ENCODE data around the gene GP1BB. TPM values are rescaled to one million over a fixed set of nuclear protein-coding genes. Genes with fewer than 3 reads are reported as not detected.

The GP1BB gene
- total RNA-seq, 4 donors from 2014 or later = 39.8 to 65.1 (median 51.0) TPM

DNA sequence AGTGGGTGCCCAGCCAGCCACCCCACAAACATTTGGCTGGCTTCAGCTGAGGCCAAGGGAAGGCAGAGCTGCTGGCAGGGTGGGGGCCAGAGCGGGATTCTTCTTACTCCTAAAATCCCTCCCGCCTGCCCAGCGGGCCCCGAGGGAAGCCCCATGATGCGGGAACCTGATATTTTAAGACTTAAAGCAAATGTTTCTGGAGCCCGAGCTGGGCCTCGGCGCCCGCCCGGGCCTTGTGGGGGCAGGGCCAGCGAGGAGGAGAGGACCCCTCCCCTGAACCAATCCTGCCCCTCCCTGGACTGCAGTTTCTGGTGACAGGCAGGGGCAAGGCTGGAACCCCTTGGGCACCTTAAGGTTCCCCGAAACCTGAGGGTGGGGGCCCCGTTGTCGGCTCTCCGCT, 17.2 kb downstream of the GP1BB start:
- no peak overlapping the region for H3K4me3 ChIP-seq (ENCODE audit: low read depth, poor library complexity, severe bottlenecking)
- WGBS, 2 donors = 87 to 88% methylated on average over 15 of the region's 15 CpGs
- DNase-seq (ENCODE audit: low spot score in 2 of 2) = no peak
- intact Hi-C loops (cut with DNase I; ENCODE audit: low total_unique reads) = no loop called here
- TF ChIP-seq, protein P1, sequence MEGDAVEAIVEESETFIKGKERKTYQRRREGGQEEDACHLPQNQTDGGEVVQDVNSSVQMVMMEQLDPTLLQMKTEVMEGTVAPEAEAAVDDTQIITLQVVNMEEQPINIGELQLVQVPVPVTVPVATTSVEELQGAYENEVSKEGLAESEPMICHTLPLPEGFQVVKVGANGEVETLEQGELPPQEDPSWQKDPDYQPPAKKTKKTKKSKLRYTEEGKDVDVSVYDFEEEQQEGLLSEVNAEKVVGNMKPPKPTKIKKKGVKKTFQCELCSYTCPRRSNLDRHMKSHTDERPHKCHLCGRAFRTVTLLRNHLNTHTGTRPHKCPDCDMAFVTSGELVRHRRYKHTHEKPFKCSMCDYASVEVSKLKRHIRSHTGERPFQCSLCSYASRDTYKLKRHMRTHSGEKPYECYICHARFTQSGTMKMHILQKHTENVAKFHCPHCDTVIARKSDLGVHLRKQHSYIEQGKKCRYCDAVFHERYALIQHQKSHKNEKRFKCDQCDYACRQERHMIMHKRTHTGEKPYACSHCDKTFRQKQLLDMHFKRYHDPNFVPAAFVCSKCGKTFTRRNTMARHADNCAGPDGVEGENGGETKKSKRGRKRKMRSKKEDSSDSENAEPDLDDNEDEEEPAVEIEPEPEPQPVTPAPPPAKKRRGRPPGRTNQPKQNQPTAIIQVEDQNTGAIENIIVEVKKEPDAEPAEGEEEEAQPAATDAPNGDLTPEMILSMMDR (IDR thresholded peaks at IDR 0.05) = no peak
- no peak for TF ChIP-seq POLR2A (IDR thresholded peaks at IDR 0.05)

DNA sequence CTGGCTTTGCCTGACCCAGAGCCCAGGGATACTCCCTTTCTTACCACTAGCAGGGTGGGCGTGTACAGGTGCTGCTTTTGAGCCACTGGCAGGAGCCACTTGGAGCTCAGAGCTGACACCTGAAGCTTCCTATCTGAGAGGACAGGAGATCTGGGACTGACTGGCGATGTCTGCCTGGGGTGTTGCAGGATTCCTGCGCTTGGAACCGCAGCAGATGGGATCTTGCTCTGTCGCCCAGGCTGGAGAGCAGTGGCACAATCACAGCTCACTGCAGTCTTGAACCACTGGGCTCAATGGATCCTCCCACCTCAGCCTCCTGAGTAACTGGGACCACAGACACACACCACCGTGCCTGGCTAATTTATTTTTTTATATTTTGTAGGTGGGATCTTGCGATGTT, 17.7 kb downstream of the GP1BB start:
- intact Hi-C loops (cut with DNase I; ENCODE audit: low total_unique reads) = no loop called here
- H3K4me3 ChIP-seq (ENCODE audit: low read depth, poor library complexity, severe bottlenecking) = no peak overlapping the region
- no peak for DNase-seq (ENCODE audit: low spot score in 2 of 2)
- WGBS, 2 donors = 85 to 89% methylated on average over 3 to 7 of the region's 7 CpGs
- TF ChIP-seq, protein P1 (IDR thresholded peaks at IDR 0.05) = no peak
- TF ChIP-seq POLR2A (IDR thresholded peaks at IDR 0.05) = no peak

DNA sequence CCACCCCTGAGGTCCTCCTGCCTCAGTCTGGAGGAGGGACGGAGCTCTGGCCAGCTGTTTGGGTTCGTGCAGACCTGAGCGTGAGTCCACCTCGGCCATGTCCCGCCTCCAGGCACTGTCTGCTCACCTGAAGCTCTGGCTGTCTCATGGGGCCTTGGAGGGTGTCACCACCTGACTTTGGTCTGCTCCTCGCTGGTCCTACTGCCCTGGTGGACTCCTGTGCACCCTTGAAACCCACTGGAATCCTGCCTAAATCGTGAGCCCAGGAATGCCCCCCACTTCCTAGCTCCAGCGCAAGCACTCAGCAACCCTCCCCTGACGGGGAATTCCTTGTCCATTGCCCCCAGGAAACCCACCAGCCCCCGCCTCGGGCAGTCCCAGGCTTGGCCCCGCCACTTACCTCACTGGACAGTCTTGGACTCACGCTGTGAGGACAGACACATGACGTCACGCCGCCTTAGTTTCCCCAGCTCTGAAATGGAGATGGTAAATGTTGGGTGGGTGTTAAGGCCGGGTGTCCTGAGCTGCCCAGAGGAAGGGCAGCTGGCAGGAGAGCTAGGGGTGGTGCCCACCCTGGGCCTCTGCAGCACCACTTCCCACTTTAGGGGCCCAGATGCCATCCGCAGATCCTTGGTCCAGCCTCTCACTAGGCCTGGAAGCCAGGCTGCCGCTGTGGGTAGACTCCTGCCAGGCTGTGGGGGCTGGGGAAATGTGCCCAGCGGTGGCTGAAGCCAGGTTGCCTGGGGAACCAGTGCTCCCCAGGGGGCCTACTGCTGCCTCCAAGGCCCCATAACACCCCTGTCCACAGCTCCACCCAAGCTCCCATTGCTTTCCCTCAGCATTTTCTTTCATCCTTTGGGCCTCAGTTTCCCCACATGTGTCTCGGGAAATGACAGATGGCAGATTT, 19.1 kb downstream of the GP1BB start:
- no peak overlapping the region for H3K4me3 ChIP-seq (ENCODE audit: low read depth, poor library complexity, severe bottlenecking)
- intact Hi-C loops (cut with DNase I; ENCODE audit: low total_unique reads) = no loop called here
- no peak for TF ChIP-seq POLR2A (IDR thresholded peaks at IDR 0.05)
- TF ChIP-seq, protein P1 (IDR thresholded peaks at IDR 0.05) = no peak
- 88 to 93% methylated on average over 18 to 21 of the region's 21 CpGs for WGBS, 2 donors
- no peak for DNase-seq (ENCODE audit: low spot score in 2 of 2)

DNA sequence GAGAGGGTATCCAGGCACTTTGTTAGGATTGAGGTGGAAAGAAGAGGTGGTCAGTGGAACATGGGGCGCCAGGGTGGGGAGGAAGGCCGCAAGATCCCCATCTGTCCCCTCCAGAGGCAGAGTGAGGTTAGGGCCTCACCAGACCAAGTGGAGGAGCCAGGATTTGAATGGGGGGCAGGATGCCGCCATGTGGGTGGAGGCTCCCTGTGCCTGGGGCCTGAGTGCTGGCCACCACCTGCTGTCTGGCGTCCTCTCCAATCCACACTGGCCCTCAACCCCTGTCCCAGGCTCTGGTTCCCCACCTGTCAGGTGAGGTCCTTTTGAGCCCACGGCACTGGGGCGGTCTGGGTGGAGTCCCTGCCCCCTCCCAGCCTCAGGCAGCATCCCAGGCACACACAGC, 19.7 kb downstream of the GP1BB start:
- intact Hi-C loops (cut with DNase I; ENCODE audit: low total_unique reads) = no loop called here
- 93 to 97% methylated on average over 6 of the region's 6 CpGs for WGBS, 2 donors
- no peak for DNase-seq (ENCODE audit: low spot score in 2 of 2)
- no peak for TF ChIP-seq POLR2A (IDR thresholded peaks at IDR 0.05)
- TF ChIP-seq, protein P1 (IDR thresholded peaks at IDR 0.05) = no peak
- no peak overlapping the region for H3K4me3 ChIP-seq (ENCODE audit: low read depth, poor library complexity, severe bottlenecking)

DNA sequence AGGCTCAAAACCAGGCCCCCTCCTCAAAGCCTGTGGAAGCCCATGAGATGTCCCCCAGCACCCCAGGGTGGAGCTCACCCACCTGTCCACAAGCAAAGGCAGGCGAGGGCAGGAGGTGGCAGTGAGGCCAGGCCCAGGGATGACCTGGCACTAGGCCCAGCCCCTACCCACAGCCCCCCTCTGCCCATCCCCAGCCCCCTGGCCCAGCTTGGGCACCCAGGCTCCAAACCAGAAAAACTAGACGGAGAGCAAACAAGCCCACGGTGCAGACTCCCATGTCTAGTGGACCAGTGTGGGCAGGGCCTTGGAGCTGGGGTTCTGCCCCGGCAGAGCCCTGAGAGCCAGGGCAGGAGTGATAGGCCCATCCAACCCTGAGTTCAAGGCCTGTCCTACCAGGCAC, 20.3 kb downstream of the GP1BB start:
- intact Hi-C loops (cut with DNase I; ENCODE audit: low total_unique reads) = no loop called here
- H3K4me3 ChIP-seq (ENCODE audit: low read depth, poor library complexity, severe bottlenecking) = no peak overlapping the region
- WGBS, 2 donors = 80 to 85% methylated on average over 2 to 4 of the region's 4 CpGs
- TF ChIP-seq, protein P1 (IDR thresholded peaks at IDR 0.05) = no peak
- no peak for TF ChIP-seq POLR2A (IDR thresholded peaks at IDR 0.05)
- no peak for DNase-seq (ENCODE audit: low spot score in 2 of 2)

Data from lower leg skin (tissue), 4 donors.